ENCODE data around the gene PCDHB13.
"Not testable (repeated sequence)": the region's sequence is repeated elsewhere in the genome, so short reads cannot be mapped to it uniquely, and the experiment has no call there.

- not testable (repeated sequence) for TF ChIP-seq ZNF274 (IDR thresholded peaks at IDR 0.05; ENCODE audit: low read depth, low read length); YY1 (IDR thresholded peaks at IDR 0.05; ENCODE audit: insufficient read depth, insufficient read length)
Observed at GRCh38 chr5:141210281-141210680, 3.4 kb upstream of the PCDHB13 start.

All from NT2/D1 (cell line).